Lower leg skin (tissue), 4 donors: ENCODE measurements around the gene VPS18. TPM values are rescaled to one million over a fixed set of nuclear protein-coding genes. Genes with fewer than 3 reads are reported as not detected.
A peak's percentile ranks its signal among the peaks of the same experiment; 100 is the strongest.
"Not testable (repeated sequence)": the region's sequence is repeated elsewhere in the genome, so short reads cannot be mapped to it uniquely, and the experiment has no call there.

Experiments
- DNase-seq, 2 donors: peaks; one replicate each; pipeline ENCODE4 v3.0.0-alpha.2; 2019; ENCODE audit warnings: low spot score in 2 of 2
- H3K4me3 ChIP-seq: fragments of 200-600 bp; sonication (generic); 2 replicates; pipeline ENCODE4 v1.5.1; 2017; ENCODE audit warnings: mild to moderate bottlenecking, low read depth; ENCODE audit not compliant: poor library complexity, severe bottlenecking
- CTCF ChIP-seq, 3 donors: fragments of 450-650 bp; IDR thresholded peaks; one replicate each; pipeline ENCODE4 v1.5.1; 2016; ENCODE audit warnings: antibody characterized with exemption in 3 of 3, mild to moderate bottlenecking in 3 of 3, moderate library complexity in 2 of 3
- POLR2A ChIP-seq, 2 donors: fragments of 450-650 bp; IDR thresholded peaks; one replicate each; pipeline ENCODE4 v1.6.1; 2016 to 2017; ENCODE audit warnings: antibody characterized with exemption in 2 of 2, mild to moderate bottlenecking in 1 of 2, moderate library complexity in 1 of 2
- WGBS, 2 donors: methylation state at CpG; one replicate each; pipeline ENCODE4 v1.1.5; 2018; 5-methylcytosine and 5-hydroxymethylcytosine counted together
- intact Hi-C: fragments of 100-400 bp; cut with DNase I; formaldehyde crosslinking; loops from one replicate; pipeline ENCODE4 v1.15.0; 2023; ENCODE audit warnings: low total_unique reads
- total RNA-seq, 4 donors: library from RNA; depleted of rRNA; stranded (reverse); fragments of >200 nt; gene quantifications; one replicate each; pipeline ENCODE4 v1.1.0, GENCODE V29; 2016

The VPS18 gene
- total RNA-seq, 4 donors from 2014 or later = 15.4 to 29.9 (median 25.7) TPM

GRCh38 chr15:40859206-40859851, 34.9 kb upstream of the VPS18 start:
- DNase-seq = peak; percentile 69 to 95
- intact Hi-C loops = no loop called here
- WGBS, 2 donors = 44 to 54% methylated on average over 18 of the region's 18 CpGs
- TF ChIP-seq POLR2A (IDR thresholded peaks at IDR 0.05) = no peak
- TF ChIP-seq CTCF (IDR thresholded peaks at IDR 0.05) = no peak
- no peak overlapping the region for H3K4me3 ChIP-seq

- intact Hi-C loops, H3K4me3 ChIP-seq, DNase-seq: not testable (repeated sequence)
- 60 to 69% methylated on average over 4 of the region's 4 CpGs for WGBS, 2 donors
Observed at GRCh38 chr15:40861147-40861546, 33.1 kb upstream of the VPS18 start.

- no peak overlapping the region for H3K4me3 ChIP-seq
- no peak for TF ChIP-seq CTCF (IDR thresholded peaks at IDR 0.05)
- no peak for TF ChIP-seq POLR2A (IDR thresholded peaks at IDR 0.05)
- WGBS, 2 donors = 30 to 38% methylated on average over 4 of the region's 4 CpGs
- intact Hi-C loops = no loop called here
- no peak for DNase-seq
Observed at GRCh38 chr15:40863660-40864270, 30.5 kb upstream of the VPS18 start.

GRCh38 chr15:40867199-40867598, 27.1 kb upstream of the VPS18 start:
- DNase-seq = no peak
- TF ChIP-seq POLR2A (IDR thresholded peaks at IDR 0.05) = no peak
- no peak for TF ChIP-seq CTCF (IDR thresholded peaks at IDR 0.05)
- no peak overlapping the region for H3K4me3 ChIP-seq
- 92 to 97% methylated on average over 4 of the region's 4 CpGs for WGBS, 2 donors
- intact Hi-C loops = no loop called here

GRCh38 chr15:40869686-40870085, 24.6 kb upstream of the VPS18 start:
- no peak for DNase-seq
- no peak overlapping the region for H3K4me3 ChIP-seq
- intact Hi-C loops = no loop called here
- TF ChIP-seq POLR2A (IDR thresholded peaks at IDR 0.05) (no peak), CTCF (IDR thresholded peaks at IDR 0.05) (no peak)
- 55 to 57% methylated on average over 5 of the region's 5 CpGs for WGBS, 2 donors

GRCh38 chr15:40870716-40871115, 23.5 kb upstream of the VPS18 start:
- DNase-seq = no peak
- WGBS, 2 donors = 91 to 94% methylated on average over 1 of the region's 1 CpG
- intact Hi-C loops = no loop called here
- H3K4me3 ChIP-seq = no peak overlapping the region
- TF ChIP-seq POLR2A (IDR thresholded peaks at IDR 0.05) = no peak
- no peak for TF ChIP-seq CTCF (IDR thresholded peaks at IDR 0.05)
